Stomach (tissue), 4 donors: ENCODE data around the gene G0S2.

Experiments used
- CTCF ChIP-seq, 7 experiments: fragments of 450-650 bp in 4 of 7; fragments of 200-600 bp in 3 of 7; sonication (generic) in 3 of 7; IDR thresholded peaks; one replicate each; pipeline ENCODE4 v1.5.1; 2016 to 2019; ENCODE audit warnings: antibody characterized with exemption in 7 of 7, control low read depth in 2 of 7, mild to moderate bottlenecking in 1 of 7
- POLR2A ChIP-seq, 4 donors: fragments of 450-650 bp; IDR thresholded peaks; one replicate each; pipeline ENCODE4 v1.6.1; 2016; ENCODE audit warnings: antibody characterized with exemption in 4 of 4, control low read depth in 2 of 4, mild to moderate bottlenecking in 1 of 4, moderate library complexity in 1 of 4

GRCh38 chr1:209648931-209649776, 26.1 kb upstream of the G0S2 start:
- TF ChIP-seq CTCF (IDR thresholded peaks at IDR 0.05) = no peak
- TF ChIP-seq POLR2A (IDR thresholded peaks at IDR 0.05) = no peak
